Esophagus muscularis mucosa (tissue), 3 donors: Measurements from ENCODE around the gene TRIP13.

Experiments
- POLR2AphosphoS5 ChIP-seq, 2 donors: sonication (generic); formaldehyde crosslinking; IDR thresholded peaks; one replicate each; pipeline ENCODE4 v1.6.1; 2017; ENCODE audit warnings: antibody characterized with exemption in 2 of 2
- TF ChIP-seq, protein P1 (sequence below), 3 experiments: fragments of 200-600 bp in 2 of 3; fragments of 450-650 bp in 1 of 3; sonication (generic) in 2 of 3; IDR thresholded peaks; one replicate each; pipeline ENCODE4 v1.5.1; 2017 to 2019; ENCODE audit warnings: antibody characterized with exemption in 3 of 3, mild to moderate bottlenecking in 2 of 3, moderate library complexity in 1 of 3

DNA sequence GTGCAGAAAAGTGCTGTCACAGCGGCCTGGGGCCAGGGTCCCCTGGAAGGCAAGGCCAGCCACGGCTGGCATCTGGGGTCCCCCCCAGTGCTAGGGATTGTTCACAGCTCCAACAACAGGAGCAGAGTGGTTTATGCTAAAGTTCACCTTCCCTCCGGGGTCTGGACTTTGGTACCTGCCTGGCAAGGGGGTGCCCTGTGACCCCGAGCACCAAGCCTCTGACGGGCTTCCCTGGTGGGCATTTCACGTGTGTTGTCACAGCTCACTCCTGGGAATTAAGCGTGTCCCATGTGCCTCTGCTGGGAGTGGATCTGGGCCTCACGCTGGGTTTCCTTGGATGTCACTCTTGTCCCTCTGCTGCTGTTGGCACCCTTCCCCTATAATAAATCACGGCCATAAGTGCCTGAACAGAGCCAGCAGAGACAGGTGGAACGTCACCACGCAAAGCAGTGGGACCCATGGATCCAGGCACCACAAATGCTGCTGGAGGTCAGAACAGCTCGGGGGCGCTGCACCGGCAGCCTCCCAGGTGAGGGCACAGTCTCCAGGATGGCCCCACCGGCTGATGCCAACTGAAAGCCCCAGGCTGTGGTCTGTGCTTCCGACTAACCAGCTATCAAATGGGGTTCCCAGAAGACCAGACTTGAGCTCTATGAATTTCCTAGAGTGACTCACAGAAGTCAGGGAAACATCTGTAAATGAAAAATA lies 24.1 kb upstream of the TRIP13 start:
- TF ChIP-seq, protein P1, sequence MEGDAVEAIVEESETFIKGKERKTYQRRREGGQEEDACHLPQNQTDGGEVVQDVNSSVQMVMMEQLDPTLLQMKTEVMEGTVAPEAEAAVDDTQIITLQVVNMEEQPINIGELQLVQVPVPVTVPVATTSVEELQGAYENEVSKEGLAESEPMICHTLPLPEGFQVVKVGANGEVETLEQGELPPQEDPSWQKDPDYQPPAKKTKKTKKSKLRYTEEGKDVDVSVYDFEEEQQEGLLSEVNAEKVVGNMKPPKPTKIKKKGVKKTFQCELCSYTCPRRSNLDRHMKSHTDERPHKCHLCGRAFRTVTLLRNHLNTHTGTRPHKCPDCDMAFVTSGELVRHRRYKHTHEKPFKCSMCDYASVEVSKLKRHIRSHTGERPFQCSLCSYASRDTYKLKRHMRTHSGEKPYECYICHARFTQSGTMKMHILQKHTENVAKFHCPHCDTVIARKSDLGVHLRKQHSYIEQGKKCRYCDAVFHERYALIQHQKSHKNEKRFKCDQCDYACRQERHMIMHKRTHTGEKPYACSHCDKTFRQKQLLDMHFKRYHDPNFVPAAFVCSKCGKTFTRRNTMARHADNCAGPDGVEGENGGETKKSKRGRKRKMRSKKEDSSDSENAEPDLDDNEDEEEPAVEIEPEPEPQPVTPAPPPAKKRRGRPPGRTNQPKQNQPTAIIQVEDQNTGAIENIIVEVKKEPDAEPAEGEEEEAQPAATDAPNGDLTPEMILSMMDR (IDR thresholded peaks at IDR 0.05) = no peak
- TF ChIP-seq POLR2AphosphoS5 (IDR thresholded peaks at IDR 0.05) = no peak
